GM12872 (cell line): ENCODE results near the gene DSCAML1.

ENCODE experiments used
- TF ChIP-seq, protein P1 (sequence below): IDR thresholded peaks from 3 replicates; pipeline ENCODE4 v1.5.1; 2011; ENCODE audit warnings: low read depth, mild to moderate bottlenecking, low read length, moderate library complexity; ENCODE audit not compliant: insufficient read depth

The DSCAML1 gene

GRCh38 chr11:117766576-117766975 lies 30.4 kb downstream of the DSCAML1 start:
- TF ChIP-seq, protein P1, sequence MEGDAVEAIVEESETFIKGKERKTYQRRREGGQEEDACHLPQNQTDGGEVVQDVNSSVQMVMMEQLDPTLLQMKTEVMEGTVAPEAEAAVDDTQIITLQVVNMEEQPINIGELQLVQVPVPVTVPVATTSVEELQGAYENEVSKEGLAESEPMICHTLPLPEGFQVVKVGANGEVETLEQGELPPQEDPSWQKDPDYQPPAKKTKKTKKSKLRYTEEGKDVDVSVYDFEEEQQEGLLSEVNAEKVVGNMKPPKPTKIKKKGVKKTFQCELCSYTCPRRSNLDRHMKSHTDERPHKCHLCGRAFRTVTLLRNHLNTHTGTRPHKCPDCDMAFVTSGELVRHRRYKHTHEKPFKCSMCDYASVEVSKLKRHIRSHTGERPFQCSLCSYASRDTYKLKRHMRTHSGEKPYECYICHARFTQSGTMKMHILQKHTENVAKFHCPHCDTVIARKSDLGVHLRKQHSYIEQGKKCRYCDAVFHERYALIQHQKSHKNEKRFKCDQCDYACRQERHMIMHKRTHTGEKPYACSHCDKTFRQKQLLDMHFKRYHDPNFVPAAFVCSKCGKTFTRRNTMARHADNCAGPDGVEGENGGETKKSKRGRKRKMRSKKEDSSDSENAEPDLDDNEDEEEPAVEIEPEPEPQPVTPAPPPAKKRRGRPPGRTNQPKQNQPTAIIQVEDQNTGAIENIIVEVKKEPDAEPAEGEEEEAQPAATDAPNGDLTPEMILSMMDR, result no peak

GRCh38 chr11:117766026-117766425 lies 31.0 kb downstream of the DSCAML1 start:
- TF ChIP-seq, protein P1, result no peak

DNA sequence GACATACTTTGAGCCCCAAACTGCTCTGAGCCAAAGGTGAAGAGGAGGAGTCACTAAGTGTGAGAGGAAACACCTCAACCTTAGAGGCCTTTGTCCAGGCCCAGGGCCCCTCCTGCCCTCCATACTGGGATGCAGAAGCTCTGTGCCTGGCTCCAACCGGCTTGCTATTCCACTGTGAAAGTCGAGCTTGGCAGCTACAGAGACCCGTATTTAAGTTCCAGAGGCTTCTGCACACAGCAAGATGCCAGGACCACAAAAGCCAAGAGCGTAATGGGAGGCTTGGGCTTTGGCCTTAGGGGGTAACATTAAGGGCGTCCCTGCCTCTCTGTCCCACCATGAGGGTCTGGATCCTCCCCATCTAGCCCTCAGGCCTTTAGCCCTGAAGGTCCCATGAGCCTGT lies 31.9 kb downstream of the DSCAML1 start:
- TF ChIP-seq, protein P1, result no peak

- TF ChIP-seq, protein P1, result no peak
Measured at GRCh38 chr11:117761993-117762392, 35.0 kb downstream of the DSCAML1 start.

DNA sequence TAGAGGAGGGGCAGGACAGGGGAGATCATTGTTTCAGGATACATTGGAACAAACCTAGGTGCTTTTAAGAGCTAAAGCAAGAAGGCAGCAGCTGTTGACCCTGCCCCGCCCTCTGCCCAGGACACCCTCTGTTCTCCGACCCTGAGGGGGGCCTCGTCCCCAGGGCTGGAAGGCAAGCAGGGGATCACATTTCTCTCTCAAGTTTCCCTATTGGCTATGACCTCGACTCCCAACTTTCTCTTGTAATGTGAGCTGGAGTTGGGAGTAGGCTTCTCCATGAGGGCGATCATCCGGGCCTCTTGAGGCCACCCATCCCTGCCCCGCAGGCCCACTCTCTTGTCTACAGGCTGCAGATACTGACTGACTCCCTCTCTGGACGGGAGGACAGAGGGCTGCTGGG lies 37.7 kb downstream of the DSCAML1 start:
- TF ChIP-seq, protein P1, result no peak

- TF ChIP-seq, protein P1, result no peak
Measured at GRCh38 chr11:117754030-117754429, 43.0 kb downstream of the DSCAML1 start.

DNA sequence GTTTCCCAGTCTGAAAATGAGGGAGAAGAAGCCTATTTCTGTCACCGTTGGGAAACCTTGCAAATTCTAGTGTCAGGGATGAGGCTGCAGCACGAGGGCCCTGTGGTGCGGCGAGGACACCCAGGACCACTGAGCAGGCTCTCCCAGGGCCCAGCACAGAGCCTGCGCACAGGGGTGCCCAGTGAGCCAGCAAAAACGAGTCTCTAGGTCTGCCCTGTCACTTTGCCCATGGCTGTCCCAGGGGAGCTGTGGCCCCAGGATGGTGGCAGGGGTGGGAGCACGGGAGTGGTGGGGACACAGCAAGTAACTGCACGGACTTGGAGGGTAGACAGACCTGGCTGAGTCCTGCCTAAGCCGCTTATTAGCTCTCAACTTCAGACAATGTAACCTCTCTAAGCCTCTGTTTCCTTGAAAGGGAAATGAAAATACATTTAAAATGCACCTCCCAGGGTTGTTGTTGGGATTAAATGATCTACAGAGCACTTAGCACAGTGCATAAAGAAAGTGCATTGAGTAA lies 44.2 kb downstream of the DSCAML1 start:
- TF ChIP-seq, protein P1, result no peak
